H1 (cell line): Measurements from ENCODE around the gene CORO1C. TPM values are rescaled to one million over a fixed set of nuclear protein-coding genes. Genes with fewer than 3 reads are reported as not detected.

Experiments used
- CTCF ChIA-PET: fragments of 300-600 bp; sonication (Branson Sonifier 250); formaldehyde crosslinking; loops from one replicate; lab custom pipeline; 2021; ENCODE audit not compliant: partially characterized antibody; lab: Charles Lee
- POLR2A ChIA-PET: fragments of 300-600 bp; sonication (Branson Sonifier 250); formaldehyde crosslinking; loops from one replicate; lab custom pipeline; 2021; ENCODE audit warnings: inconsistent platforms; ENCODE audit not compliant: partially characterized antibody; lab: Charles Lee
- DNase-seq, 2 experiments: peaks; one replicate each; pipeline versions ENCODE4 v3.0.0 to v3.0.0-alpha.2; 2010 to 2022; ENCODE audit warnings: low spot score in 2 of 2, low read depth in 1 of 2, mixed read lengths in 1 of 2
- FAIRE-seq: peaks from 2 replicates; lab custom pipeline; 2011; peaks lifted over from hg19 to GRCh38; lab: Jason Lieb, UNC
- H2AFZ ChIP-seq: 2 replicates; pipeline ENCODE4 v1.8.1; 2012; ENCODE audit warnings: low read length, inconsistent platforms
- H2AK5ac ChIP-seq: 2 replicates; pipeline ENCODE4 v1.6.1; 2013; ENCODE audit warnings: low read depth, low read length
- H2BK120ac ChIP-seq: replicated peaks from 2 replicates; pipeline ENCODE3; 2013; ENCODE audit warnings: low read depth, low read length, inconsistent platforms
- H2BK12ac ChIP-seq: 2 replicates; pipeline ENCODE4 v1.6.1; 2013; ENCODE audit warnings: low read depth, low read length
- H2BK15ac ChIP-seq: 2 replicates; pipeline ENCODE4 v1.6.1; 2013; ENCODE audit warnings: low read length
- H2BK20ac ChIP-seq: 2 replicates; pipeline ENCODE4 v1.6.1; 2013; ENCODE audit warnings: low read length
- H2BK5ac ChIP-seq: 2 replicates; pipeline ENCODE4 v1.6.1; 2013; ENCODE audit warnings: low read depth, low read length
- H3K14ac ChIP-seq: 2 replicates; pipeline ENCODE4 v1.6.1; 2013; ENCODE audit warnings: inconsistent platforms; ENCODE audit not compliant: insufficient read length
- H3K18ac ChIP-seq: 2 replicates; pipeline ENCODE4 v1.6.1; 2013; ENCODE audit warnings: low read length; ENCODE audit errors: extremely low read depth
- H3K23ac ChIP-seq: 2 replicates; pipeline ENCODE4 v1.6.1; 2013; ENCODE audit warnings: inconsistent platforms; ENCODE audit not compliant: insufficient read length
- H3K23me2 ChIP-seq: 2 replicates; pipeline ENCODE4 v1.6.1; 2013; ENCODE audit warnings: low read depth, low read length
- H3K27ac ChIP-seq: 2 replicates; pipeline ENCODE4 v1.6.1; 2011; ENCODE audit warnings: low read depth, low read length, inconsistent platforms
- H3K27me3 ChIP-seq, 4 experiments: replicated peaks in 1 of 4; 1 replicate in 1 of 4; 2 replicates in 3 of 4; pipeline versions ENCODE4 v1.6.1 to v1.8.1; 2011 to 2013; ENCODE audit warnings: low read length in 3 of 4, mild to moderate bottlenecking in 3 of 4, inconsistent platforms in 2 of 4, mixed read lengths in 2 of 4, moderate library complexity in 1 of 4; ENCODE audit not compliant: control insufficient read depth in 3 of 4, insufficient read depth in 3 of 4; ENCODE audit errors: extremely low read depth in 1 of 4
- H3K36me3 ChIP-seq, 4 experiments: 2 replicates each; pipeline versions ENCODE4 v1.6.1 to v1.8.1; 2011 to 2013; ENCODE audit warnings: mild to moderate bottlenecking in 4 of 4, low read length in 3 of 4, moderate library complexity in 2 of 4, control low read depth in 1 of 4, inconsistent platforms in 1 of 4; ENCODE audit not compliant: insufficient read depth in 4 of 4, control insufficient read depth in 2 of 4
- H3K4ac ChIP-seq: replicated peaks from 2 replicates; pipeline ENCODE3; 2013; ENCODE audit warnings: low read length, low read depth, mixed read lengths, inconsistent platforms; ENCODE audit not compliant: insufficient read length
- H3K4me1 ChIP-seq, 4 experiments: replicated peaks in 1 of 4; 1 replicate in 1 of 4; 2 replicates in 3 of 4; pipeline versions ENCODE4 v1.6.1 to v1.8.1; 2011 to 2013; ENCODE audit warnings: low read length in 3 of 4, inconsistent platforms in 2 of 4, mixed read lengths in 1 of 4; ENCODE audit not compliant: insufficient read depth in 4 of 4, control insufficient read depth in 3 of 4
- H3K4me2 ChIP-seq, 2 experiments: 2 replicates each; pipeline versions ENCODE4 v1.6.1 to v1.8.1; 2011 to 2013; ENCODE audit warnings: low read depth in 2 of 2, low read length in 2 of 2, control low read depth in 1 of 2, inconsistent platforms in 1 of 2, mild to moderate bottlenecking in 1 of 2; ENCODE audit not compliant: insufficient read depth in 1 of 2
- H3K4me3 ChIP-seq, 4 experiments: fragments of 200-600, 300-600 bp in 1 of 4; sonication (generic), shearing (Covaris generic), sonication (Bioruptor Twin) in 1 of 4; 2 replicates each; pipeline versions ENCODE4 v1.5.1 to v1.8.1; 2011 to 2016; ENCODE audit warnings: low read length in 4 of 4, low read depth in 3 of 4, control low read depth in 2 of 4, inconsistent platforms in 2 of 4, mild to moderate bottlenecking in 2 of 4, mixed read lengths in 1 of 4, moderate library complexity in 1 of 4; ENCODE audit not compliant: insufficient read depth in 2 of 4; ENCODE audit errors: extremely low read depth in 1 of 4
- H3K56ac ChIP-seq: replicated peaks from 2 replicates; pipeline ENCODE3; 2013; ENCODE audit warnings: low read depth, mild to moderate bottlenecking, mixed read lengths, low read length, inconsistent platforms; ENCODE audit not compliant: insufficient read length
- H3K79me1 ChIP-seq: 2 replicates; pipeline ENCODE4 v1.6.1; 2013; ENCODE audit warnings: low read depth, low read length, control low read depth
- H3K79me2 ChIP-seq, 2 experiments: 2 replicates each; pipeline versions ENCODE4 v1.6.1 to v1.8.1; 2012 to 2013; ENCODE audit warnings: low read length in 2 of 2, mild to moderate bottlenecking in 2 of 2, inconsistent platforms in 1 of 2; ENCODE audit not compliant: insufficient read depth in 2 of 2, control insufficient read depth in 1 of 2
- H3K9ac ChIP-seq, 4 experiments: replicated peaks in 1 of 4; 1 replicate in 1 of 4; 2 replicates in 3 of 4; pipeline versions ENCODE4 v1.6.1 to v1.8.1; 2011 to 2013; ENCODE audit warnings: low read depth in 3 of 4, low read length in 3 of 4, control low read depth in 2 of 4, mild to moderate bottlenecking in 2 of 4, moderate library complexity in 2 of 4, inconsistent platforms in 1 of 4; ENCODE audit errors: extremely low read depth in 1 of 4
- H3K9me3 ChIP-seq, 2 experiments: 2 replicates each; pipeline versions ENCODE4 v1.6.1 to v1.8.1; 2012 to 2013; ENCODE audit warnings: mild to moderate bottlenecking in 2 of 2, moderate library complexity in 2 of 2, control low read depth in 1 of 2, inconsistent platforms in 1 of 2, low read depth in 1 of 2, low read length in 1 of 2, mixed read lengths in 1 of 2; ENCODE audit not compliant: insufficient read depth in 2 of 2
- H4K20me1 ChIP-seq, 2 experiments: replicated peaks in 1 of 2; 2 replicates each; pipeline versions ENCODE3 to v1.8.1; 2011 to 2013; ENCODE audit warnings: inconsistent platforms in 2 of 2, low read length in 2 of 2, mild to moderate bottlenecking in 1 of 2; ENCODE audit not compliant: insufficient read depth in 2 of 2, control insufficient read depth in 1 of 2
- H4K5ac ChIP-seq: 2 replicates; pipeline ENCODE4 v1.6.1; 2013; ENCODE audit warnings: low read length, low read depth, mixed read lengths, inconsistent platforms; ENCODE audit not compliant: insufficient read length
- H4K8ac ChIP-seq: 2 replicates; pipeline ENCODE4 v1.8.0; 2013; ENCODE audit warnings: mild to moderate bottlenecking, moderate library complexity, low read length, inconsistent platforms; ENCODE audit not compliant: insufficient read depth; ENCODE audit errors: extremely low read depth
- H4K91ac ChIP-seq: replicated peaks from 2 replicates; pipeline ENCODE3; 2013; ENCODE audit warnings: low read length, mixed read lengths, inconsistent platforms; ENCODE audit not compliant: insufficient read length
- BACH1 ChIP-seq: IDR thresholded peaks from 2 replicates; pipeline ENCODE4 v1.6.1; 2012; ENCODE audit warnings: low read length, improper control_type of control experiment
- CEBPB ChIP-seq: IDR thresholded peaks from 2 replicates; pipeline ENCODE4 v1.6.1; 2012; ENCODE audit warnings: low read depth, low read length
- CHD1 ChIP-seq: IDR thresholded peaks from 2 replicates; pipeline ENCODE4 v1.6.1; 2012; ENCODE audit warnings: low read depth, low read length, improper control_type of control experiment
- EZH2 ChIP-seq: fragments of 200-600 bp; sonication (generic); IDR thresholded peaks from 2 replicates; pipeline ENCODE4 v1.7.1; 2012; ENCODE audit warnings: low read depth, mild to moderate bottlenecking, moderate library complexity, low read length, inconsistent platforms; ENCODE audit not compliant: severe bottlenecking
- GTF2F1 ChIP-seq: IDR thresholded peaks from 2 replicates; pipeline ENCODE4 v1.6.1; 2012; ENCODE audit warnings: low read depth, low read length, improper control_type of control experiment, borderline replicate concordance
- JUND ChIP-seq: IDR thresholded peaks from 2 replicates; pipeline ENCODE4 v1.6.1; 2011; ENCODE audit warnings: mild to moderate bottlenecking, improper control_type of control experiment, low read length
- KDM1A ChIP-seq: fragments of 200-600, 300-600 bp; sonication (generic); IDR thresholded peaks from 2 replicates; pipeline ENCODE4 v1.7.1; 2016; ENCODE audit warnings: mild to moderate bottlenecking, low read length, borderline replicate concordance
- MAX ChIP-seq: IDR thresholded peaks from 2 replicates; pipeline ENCODE4 v1.6.1; 2012; ENCODE audit warnings: inconsistent platforms
- NANOG ChIP-seq: IDR thresholded peaks from 2 replicates; pipeline ENCODE4 v1.6.1; 2011; ENCODE audit warnings: low read length, low read depth, mild to moderate bottlenecking, inconsistent platforms; ENCODE audit not compliant: insufficient read depth, poor library complexity, severe bottlenecking
- NRF1 ChIP-seq: IDR thresholded peaks from 2 replicates; pipeline ENCODE4 v1.6.1; 2011; ENCODE audit warnings: mild to moderate bottlenecking, low read depth, low read length, improper control_type of control experiment
- SIRT6 ChIP-seq: IDR thresholded peaks from one replicate; pipeline ENCODE4 v1.7.1; 2012; ENCODE audit warnings: low read length, inconsistent platforms
- SP2 ChIP-seq: IDR thresholded peaks from 2 replicates; pipeline ENCODE4 v1.6.1; 2012; ENCODE audit warnings: mild to moderate bottlenecking, low read length, inconsistent platforms
- TAF1 ChIP-seq: IDR thresholded peaks from 2 replicates; pipeline ENCODE4 v1.6.1; 2011; ENCODE audit warnings: mild to moderate bottlenecking, low read depth, low read length
- ZNF274 ChIP-seq: IDR thresholded peaks from 2 replicates; pipeline ENCODE4 v1.7.0; 2012; ENCODE audit warnings: low read length, borderline replicate concordance; ENCODE audit errors: extremely low read depth
- WGBS, 2 experiments: shearing (Covaris generic) in 1 of 2; methylation state at CpG; one replicate each; pipeline versions ENCODE4 v1.1.6 to v1.1.7; 2013 to 2015; ENCODE audit warnings: low lambda C conversion rate in 2 of 2, mixed read lengths in 2 of 2, inconsistent platforms in 1 of 2, low coverage in 1 of 2, missing lambda C conversion rate in 1 of 2; ENCODE audit not compliant: insufficient replicate concordance in 2 of 2, insufficient coverage in 1 of 2, insufficient read length in 1 of 2; ENCODE audit errors: extremely low coverage in 1 of 2, missing lambda C conversion rate in 1 of 2; 5-methylcytosine and 5-hydroxymethylcytosine counted together
- polyA plus RNA-seq, 7 experiments: library from polyadenylated mRNA; depleted of rRNA in 3 of 7; stranded (reverse) in 5 of 7; unstranded in 2 of 7; fragments of >200 nt in 5 of 7; fragments of 200-250 nt in 2 of 7; gene quantifications; 1 replicate in 5 of 7; 2 replicates in 1 of 7; 4 replicates in 1 of 7; pipeline versions ENCODE4 v1.2.1 to v1.2.3, GENCODE V29; 2011 to 2013; ENCODE audit warnings: missing spikeins in 2 of 7, mixed read lengths in 2 of 7
- total RNA-seq: library from RNA; stranded (reverse); fragmentation: NEBNext Ultra II Directional; extraction: Animal tissue kit (Norgen Biotek cat#: 25700); gene quantifications from 2 replicates; pipeline ENCODE4 v1.2.1, GENCODE V29; 2021

Gene CORO1C
- total and polyA plus RNA-seq, 2 of the 8 experiments (the other 6 are each of a cell fraction or from before 2014, with no cell fraction given) = 72.7 to 120 TPM

DNA sequence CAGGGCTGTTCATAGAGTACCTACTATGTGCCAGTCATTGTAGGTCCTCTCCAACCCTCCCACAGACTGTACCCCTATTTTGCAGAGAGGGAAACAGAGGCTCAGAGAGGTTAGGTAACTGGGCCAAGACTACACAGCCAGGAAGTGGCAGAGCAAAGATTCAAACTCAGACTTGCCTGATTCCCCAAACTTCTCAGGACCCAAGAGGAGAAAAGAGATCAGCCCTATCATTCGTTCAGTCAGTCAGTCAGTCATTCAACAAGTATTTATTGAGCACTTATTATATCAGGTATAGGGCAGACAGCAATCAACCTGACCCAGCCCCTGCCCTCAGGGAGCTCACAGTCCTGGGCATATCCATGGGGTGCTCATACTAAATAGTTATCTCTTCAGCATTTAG, 39.6 kb upstream of the CORO1C start:
- H2BK15ac ChIP-seq = 0 out of 2 replicates have a peak overlapping the region, but pooled peaks have one; percentile 72

More for the DNA sequence above, 39.6 kb upstream of the CORO1C start:
- H3K23ac ChIP-seq = no peak overlapping the region
- TF ChIP-seq SP2 (no peak), KDM1A (no peak), TAF1 (no peak), CHD1 (no peak), CEBPB (no peak), SIRT6 (no peak), ZNF274 (no peak), MAX (no peak), GTF2F1 (no peak), BACH1 (no peak), JUND (no peak), NANOG (no peak), EZH2 (no peak), NRF1 (no peak)
- H2BK120ac ChIP-seq = no peak overlapping the region
- 0 out of 2 replicates have a peak overlapping the region, but pooled peaks have one; percentile 32 for H2BK20ac ChIP-seq
- peaks cover 8% of the 10 kb centered on the region for H3K23me2 ChIP-seq
- no peak overlapping the region for H3K18ac ChIP-seq
- CTCF ChIA-PET = interaction anchor here (0.6 to 6.3 kb wide), 19 partner anchors 12 to 322 kb away, joined by 3 to 59 read pairs (median 4); partner anchors contain the start of gene ALKBH2
- FAIRE-seq (no peak), DNase-seq (no peak)
- H3K9me3 ChIP-seq = no peaks in the 10 kb centered on the region
- H3K36me3 ChIP-seq = no peaks in the 10 kb centered on the region
- no peaks in the 10 kb centered on the region for H3K27me3 ChIP-seq
- H3K27ac ChIP-seq = no peak overlapping the region
- H3K9ac ChIP-seq = no peak overlapping the region
- H2AFZ ChIP-seq = no peak overlapping the region
- H4K8ac ChIP-seq = no peak overlapping the region
- peak overlapping the region; percentile 19; the same call in 1 of the 2 replicates for H2BK12ac ChIP-seq
- POLR2A ChIA-PET = interaction anchor here (0.7 to 1.1 kb wide), 3 partner anchors 12 to 324 kb away, joined by 3 read pairs; no protein-coding TSS in a partner anchor
- no peak overlapping the region for H4K5ac ChIP-seq
- no peak overlapping the region for H3K4ac ChIP-seq
- no peak overlapping the region for H2BK5ac ChIP-seq
- H4K91ac ChIP-seq = no peak overlapping the region
- peaks cover 0 to 4% of the 10 kb centered on the region in 2 experiments for H4K20me1 ChIP-seq
- no peak overlapping the region for H3K14ac ChIP-seq
- H2AK5ac ChIP-seq = no peak overlapping the region
- H3K4me3 ChIP-seq = no peak overlapping the region
- no peaks in the 10 kb centered on the region; the same call in 1 of the 2 replicates for H3K79me1 ChIP-seq
- no peak overlapping the region for H3K4me2 ChIP-seq
- H3K4me1 ChIP-seq = peaks cover 0 to 15% (median 2%) of the 10 kb centered on the region in 4 experiments; a peak in 3 of 7 replicates
- 92% methylated on average over 1 of the region's 1 CpG; no CpG with 5 or more reads in 1 of the 2 experiments for WGBS, 2 experiments
- no peak overlapping the region for H3K56ac ChIP-seq
- no peaks in the 10 kb centered on the region for H3K79me2 ChIP-seq
